Measurements from ENCODE around the gene LRRC40.
"Not testable (repeated sequence)": the region's sequence is repeated elsewhere in the genome, so short reads cannot be mapped to it uniquely, and the experiment has no call there.

LRRC40 gene

DNA sequence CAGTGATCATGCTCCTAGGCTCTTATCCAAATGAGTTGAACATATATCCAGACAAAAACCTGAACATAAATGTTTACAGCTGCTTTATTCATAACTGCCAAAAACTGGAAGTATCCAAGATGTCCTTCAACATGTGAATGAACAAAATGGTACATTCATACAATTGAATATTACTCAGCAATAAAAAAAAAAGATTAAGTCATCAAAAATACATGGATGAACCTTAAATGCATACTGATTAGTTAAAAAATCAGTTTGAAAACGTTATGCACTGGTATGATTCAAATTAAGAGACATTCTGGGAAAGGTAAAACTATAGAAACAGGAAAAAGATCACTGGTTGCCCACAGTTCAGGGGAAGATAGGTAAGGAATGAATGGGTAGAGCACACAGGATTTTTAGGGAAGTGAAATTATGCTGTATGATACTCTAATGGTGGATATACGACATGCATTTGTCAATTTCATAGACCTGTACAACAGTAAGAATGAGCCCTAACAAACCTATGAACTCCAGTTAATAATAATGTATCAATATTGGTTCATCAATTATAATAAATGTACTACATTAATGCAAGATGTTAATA is 3.1 kb downstream of the LRRC40 start:
- FAIRE-seq (no peak), DNase-seq (ENCODE audit: low spot score) (no peak)

DNA sequence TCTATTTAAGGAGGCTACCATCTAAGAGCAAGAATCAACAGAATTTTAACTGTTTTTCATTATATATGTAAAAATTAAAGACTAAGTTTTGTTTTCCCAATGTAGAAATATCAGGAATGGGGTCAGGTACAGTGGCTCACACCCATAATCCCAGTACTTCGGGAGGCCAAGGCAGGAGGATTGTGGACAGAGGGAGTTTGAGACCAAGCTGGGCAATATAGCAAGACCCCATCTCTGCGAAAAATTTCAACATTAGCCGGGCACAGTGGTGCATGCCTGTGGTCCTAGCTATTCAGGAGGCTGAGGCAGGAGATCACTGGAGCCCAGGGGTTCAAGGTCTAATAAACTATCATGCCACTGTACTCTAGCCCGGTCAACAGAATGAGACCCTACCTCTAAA is 5.3 kb downstream of the LRRC40 start:
- FAIRE-seq (no peak), DNase-seq (ENCODE audit: low spot score) (no peak)

DNA sequence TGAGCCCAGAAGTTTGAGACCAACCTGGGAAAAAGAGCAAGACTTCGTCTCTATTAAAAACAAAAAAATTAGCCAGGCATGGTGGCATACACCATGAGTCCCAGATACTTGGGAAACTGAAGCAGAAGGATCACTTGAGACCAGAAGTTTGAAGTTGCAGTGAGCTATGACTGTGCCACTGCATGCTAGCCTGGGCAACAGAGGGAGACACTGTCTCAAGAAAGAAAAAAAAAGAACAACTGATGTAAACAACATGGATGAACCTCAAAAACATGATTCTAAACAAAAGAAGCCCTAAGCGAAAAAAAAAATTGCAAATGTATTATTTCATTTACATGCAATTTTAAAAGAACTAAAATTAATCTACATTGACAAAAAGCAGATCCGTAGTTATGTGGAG is 9.0 kb downstream of the LRRC40 start:
- FAIRE-seq (no peak), DNase-seq (ENCODE audit: low spot score) (no peak)

DNA sequence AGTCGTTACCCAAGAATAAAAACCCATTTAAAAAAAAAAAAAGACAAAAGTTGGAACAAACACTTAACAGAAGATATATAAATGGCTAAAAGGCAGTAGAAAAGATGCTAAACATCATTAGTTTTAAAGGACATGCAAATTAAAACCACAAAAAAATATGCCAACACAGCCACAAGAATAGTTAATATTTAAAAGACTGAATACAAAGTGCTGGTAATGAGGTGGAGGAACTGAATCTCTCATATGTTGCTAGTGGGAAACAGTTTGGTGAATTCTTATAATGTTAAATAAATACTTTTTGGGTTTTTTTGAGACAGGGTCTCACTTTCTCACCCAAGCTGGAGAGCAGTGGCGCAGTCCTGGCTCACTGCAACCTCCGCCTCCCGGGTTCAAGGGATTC is 10.0 kb downstream of the LRRC40 start:
- DNase-seq (ENCODE audit: low spot score) (no peak), FAIRE-seq (peak; percentile 60)

DNA sequence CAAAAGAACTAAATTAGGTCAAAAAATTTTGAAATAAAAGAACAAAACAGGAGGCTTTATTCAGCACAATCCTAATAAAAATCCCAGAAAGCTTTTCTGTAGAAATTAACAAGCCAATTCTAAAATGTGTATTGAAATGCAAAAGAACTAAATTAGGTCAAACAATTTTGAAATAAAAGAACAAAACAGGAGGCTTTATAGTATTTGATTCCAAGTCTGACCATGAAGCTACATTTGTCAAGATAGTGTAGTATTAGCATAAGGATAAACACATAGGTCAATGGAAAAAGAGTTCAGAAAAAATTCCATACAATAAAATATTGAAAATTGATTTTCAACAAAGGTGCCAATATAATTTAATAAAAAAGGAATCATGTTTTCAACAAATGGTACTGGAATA is 10.8 kb downstream of the LRRC40 start:
- FAIRE-seq (peak; percentile 63), DNase-seq (ENCODE audit: low spot score) (no peak)

DNA sequence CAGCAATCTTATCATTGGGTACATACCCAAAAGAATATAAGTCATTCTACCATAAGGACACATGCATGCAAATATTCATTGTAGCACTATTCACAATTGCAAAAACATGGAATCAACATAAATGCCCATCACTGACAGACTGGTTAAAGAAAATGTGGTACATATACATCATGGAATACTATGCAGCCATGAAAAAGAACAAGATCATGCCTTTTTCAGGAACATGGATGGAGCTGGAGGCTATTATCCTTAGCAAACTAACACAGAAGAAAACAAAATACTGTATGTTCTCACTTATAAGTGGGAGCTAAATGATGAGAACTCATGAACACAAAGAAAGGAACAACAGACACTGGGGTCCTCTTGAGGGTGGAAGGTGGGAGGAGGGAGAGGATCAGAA is 12.9 kb downstream of the LRRC40 start:
- DNase-seq (ENCODE audit: low spot score); FAIRE-seq: not testable (repeated sequence)

DNA sequence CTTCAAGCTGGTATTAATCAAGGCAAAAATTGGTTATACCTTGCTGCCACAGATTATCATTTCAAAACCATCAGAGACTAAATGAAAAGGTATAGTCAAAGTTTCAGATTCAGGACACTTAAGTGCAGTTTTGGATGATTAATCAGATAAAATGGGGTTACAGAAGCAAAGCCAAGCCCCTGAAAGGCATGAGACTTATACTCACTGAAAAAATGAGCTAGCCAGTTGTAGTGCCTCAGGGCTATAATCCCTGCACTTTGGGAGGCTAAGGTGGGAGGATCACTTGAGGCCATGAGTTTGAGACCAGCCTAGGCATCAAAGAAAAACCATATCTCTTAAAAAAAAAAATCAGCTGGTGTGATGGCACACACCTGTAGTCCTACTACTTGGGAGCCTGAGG is 15.2 kb downstream of the LRRC40 start:
- no peak for FAIRE-seq

DNA sequence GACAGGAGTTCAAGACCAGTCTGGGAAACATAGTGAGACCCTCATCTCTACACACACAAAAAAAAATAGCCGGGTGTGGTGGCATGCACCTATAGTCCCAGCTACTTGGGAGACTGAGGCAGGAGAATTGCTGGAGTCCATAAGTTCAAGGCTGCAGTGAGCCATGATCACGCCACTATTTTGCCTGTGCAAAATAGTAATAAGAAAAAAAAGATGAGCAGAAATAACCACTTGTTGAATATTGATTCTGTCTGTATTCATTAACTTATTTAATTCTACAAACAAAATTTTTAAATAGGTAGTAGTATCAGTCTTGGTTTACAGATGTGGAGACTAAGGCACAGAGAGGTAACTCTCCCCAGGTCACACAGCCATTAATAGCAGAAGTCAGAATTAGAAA is 16.9 kb downstream of the LRRC40 start:
- DNase-seq (ENCODE audit: low spot score) (no peak), FAIRE-seq (no peak)

More for the DNA sequence above, 15.2 kb downstream of the LRRC40 start:
- DNase-seq (ENCODE audit: low spot score): no peak

DNA sequence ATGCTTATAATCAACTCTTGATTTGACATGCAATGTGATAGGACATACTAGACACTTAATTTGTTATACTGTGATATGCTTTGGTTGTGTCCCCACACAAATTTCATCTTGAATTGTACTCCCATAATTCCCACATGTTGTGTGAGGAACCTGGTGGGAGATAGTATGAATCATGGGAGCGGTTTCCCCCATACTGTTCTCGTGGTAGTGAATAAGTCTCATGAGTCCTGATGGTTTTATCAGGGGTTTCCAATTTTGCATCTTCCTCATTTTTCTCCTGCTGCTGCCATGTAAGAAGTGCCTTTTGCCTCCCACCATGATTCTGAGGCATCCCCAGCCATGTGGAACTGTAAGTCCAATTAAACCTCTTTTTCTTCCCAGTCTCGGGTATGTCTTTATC is 20.2 kb downstream of the LRRC40 start:
- DNase-seq (ENCODE audit: low spot score); FAIRE-seq: not testable (repeated sequence)

DNA sequence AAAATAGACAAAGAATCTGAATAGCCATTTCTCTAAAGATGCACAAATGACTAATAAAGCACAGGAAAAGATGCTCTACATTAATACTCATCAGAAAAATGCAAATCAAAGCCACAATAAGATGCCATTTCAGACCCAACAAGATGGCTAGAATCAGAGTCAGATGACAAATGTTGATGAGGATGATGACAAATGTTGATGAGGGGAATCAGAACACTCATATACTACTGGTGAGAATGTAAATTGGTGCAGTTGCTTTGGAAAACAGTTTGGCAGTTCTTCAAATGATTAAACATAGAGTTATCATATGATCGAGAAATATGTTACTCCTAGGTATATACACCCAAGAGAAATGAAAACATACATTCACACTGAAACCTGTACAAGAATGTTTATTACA is 33.9 kb downstream of the LRRC40 start:
- DNase-seq (ENCODE audit: low spot score) (no peak), FAIRE-seq (no peak)

DNA sequence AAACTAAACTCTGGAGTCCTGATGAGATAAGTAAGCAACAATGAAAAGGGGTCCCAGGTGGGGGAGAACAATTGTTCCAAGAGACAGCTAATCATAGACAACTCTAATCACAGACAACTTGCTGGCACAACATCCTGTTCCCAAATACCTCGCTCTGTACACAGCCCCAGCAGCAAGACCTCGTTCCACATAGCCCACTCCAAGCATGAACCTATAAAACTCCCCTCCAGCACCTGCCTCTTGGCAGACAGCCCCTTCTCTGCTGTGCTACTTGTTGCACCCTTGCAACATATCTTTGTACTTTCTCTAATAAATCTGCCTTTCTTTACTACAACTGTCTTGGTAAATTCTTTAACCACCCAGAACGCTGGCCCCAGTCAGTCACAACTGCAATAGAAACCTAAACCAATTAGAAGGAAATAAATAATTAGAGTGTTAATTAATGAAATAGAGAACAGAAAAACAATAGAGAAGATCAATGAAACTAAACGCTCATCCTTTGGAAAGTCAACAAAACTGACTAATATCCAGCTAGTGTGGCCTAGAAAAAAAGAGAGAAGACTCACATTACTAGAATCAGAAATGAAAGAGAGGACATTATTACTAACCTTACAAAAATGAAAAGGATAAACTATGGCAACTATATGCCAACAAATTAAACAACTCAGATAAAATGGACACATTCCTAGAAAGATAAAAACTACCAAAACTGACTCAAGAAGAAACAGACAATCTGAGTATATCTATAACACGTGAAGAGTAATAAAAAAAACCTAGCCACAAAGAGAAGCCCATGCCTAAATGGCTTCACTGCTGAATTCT is 36.1 kb downstream of the LRRC40 start:
- DNase-seq (ENCODE audit: low spot score): no peak
- no peak for FAIRE-seq

DNA sequence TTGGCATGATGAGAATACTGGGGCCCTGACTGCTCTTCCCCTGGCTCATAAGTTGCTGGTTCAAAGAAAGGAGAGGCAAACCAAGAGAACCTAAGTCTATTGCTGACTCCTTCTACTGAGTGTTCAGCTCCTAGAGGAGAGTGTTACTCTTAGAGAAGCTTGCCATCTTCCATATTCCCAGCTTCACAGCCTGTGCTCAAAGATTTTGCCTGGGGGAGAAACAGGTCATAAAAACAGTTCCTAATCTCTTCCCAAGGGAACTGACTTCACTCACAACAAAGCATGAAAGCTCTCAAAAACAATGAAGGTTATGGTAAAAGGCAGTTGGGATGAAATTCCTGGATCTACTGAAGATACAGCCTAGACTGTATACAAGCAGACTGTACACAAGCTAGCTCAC is 37.1 kb downstream of the LRRC40 start:
- FAIRE-seq: no peak
- DNase-seq (ENCODE audit: low spot score): no peak

DNA sequence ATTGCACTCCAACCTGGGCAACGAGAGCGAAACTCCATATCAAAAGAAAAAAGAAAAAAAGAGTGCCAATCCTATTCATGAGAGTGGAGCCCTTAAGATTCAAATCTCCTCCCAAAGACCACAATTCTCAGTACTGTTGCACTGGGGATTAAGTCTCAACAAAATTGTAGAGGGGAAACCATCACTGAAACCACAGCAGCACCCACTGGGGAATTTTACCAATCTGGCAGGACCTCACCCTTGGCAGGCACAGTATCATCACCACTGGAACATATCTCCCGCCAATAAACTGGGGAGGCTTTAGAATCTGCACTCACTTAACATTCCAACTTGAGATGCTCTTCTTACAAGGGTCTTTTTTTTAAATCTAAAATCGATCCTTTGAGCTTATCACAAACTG is 41.0 kb downstream of the LRRC40 start:
- FAIRE-seq: no peak

DNA sequence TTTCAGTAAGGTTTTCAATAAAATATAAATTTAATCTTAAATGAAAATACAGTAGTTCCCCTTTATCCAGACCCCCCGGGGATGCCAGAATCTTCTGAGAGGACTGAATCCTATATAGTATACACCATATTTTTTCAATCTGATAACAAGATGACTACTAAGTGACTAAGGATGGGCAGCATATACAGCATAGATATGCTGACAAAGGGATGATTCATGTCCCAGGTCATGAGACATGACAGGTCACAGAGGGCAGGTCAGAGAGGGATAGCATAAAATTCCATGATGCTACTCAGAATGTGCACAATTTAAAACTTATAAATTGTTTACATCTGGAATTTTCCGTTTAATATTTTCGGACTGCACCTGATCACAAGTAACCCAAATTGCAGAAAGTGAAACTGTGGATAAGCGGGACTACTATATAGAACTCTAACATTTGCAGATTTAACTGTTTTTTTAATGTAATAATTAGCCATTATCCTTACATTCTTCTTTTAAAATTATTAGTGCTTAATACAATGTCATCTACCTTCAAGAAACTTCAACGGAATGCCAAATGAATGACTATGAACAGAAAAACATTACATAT is 48.8 kb downstream of the LRRC40 start:
- FAIRE-seq (peak; percentile 81), DNase-seq (ENCODE audit: low spot score) (peak; percentile 74)

More for the DNA sequence above, 41.0 kb downstream of the LRRC40 start:
- DNase-seq (ENCODE audit: low spot score): no peak

DNA sequence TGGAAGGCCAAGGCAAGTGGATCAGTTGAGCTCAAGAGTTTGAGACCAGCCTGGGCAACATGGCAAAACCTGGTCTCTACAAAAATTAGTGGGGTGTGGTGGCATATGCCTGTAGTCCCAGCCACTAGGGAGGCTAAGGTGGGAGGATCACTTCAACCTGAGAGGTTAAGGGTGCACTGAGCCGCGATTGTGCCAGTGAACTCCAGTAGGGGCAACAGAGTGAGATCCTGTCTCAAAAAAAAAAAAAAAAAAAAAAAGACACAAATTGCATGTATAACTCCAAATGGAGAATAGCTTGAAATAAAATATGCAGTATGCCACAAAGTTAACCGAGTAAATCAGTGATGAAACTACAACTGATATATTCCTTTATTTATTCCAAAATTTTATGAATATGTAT is 51.6 kb downstream of the LRRC40 start:
- DNase-seq (ENCODE audit: low spot score) (no peak), FAIRE-seq (no peak)

DNA sequence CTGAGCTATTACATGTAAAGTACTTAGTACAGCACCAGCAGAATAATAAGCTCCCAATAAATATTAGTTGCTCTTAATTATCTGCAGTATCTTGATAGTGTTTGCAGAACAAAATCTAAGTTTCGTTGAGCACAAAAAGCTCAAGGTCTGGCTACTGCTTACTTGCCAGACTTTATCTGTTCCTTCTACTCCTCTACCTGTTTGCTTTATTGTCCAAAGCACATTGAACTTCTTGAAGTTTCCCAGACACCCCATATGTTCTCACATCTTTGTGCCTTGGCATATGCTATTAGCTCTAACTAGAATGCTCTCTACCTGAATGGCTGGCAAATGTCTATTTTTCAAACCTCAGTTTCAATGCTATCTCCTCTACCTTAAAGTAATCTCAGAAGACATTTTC is 54.9 kb downstream of the LRRC40 start:
- DNase-seq (ENCODE audit: low spot score): no peak
- no peak for FAIRE-seq

DNA sequence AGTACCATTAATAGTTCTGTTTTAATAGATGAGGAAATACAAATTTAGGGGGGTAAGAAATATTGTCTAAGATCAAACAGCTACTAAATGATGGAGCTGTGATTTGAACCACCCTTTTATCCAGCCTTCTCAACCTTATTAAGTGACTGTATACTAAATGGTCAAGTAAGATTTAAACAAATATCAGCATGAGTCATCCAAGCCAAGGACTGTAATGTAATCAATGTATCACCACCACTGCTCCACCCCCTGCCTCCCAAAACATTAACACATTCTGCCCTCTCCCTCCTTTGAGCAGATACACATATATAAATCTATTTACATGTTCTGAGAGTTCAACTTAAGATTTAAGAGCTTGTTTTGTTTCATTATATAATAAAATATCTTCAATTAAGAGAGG is 58.9 kb downstream of the LRRC40 start:
- no peak for DNase-seq (ENCODE audit: low spot score)
- no peak for FAIRE-seq

DNA sequence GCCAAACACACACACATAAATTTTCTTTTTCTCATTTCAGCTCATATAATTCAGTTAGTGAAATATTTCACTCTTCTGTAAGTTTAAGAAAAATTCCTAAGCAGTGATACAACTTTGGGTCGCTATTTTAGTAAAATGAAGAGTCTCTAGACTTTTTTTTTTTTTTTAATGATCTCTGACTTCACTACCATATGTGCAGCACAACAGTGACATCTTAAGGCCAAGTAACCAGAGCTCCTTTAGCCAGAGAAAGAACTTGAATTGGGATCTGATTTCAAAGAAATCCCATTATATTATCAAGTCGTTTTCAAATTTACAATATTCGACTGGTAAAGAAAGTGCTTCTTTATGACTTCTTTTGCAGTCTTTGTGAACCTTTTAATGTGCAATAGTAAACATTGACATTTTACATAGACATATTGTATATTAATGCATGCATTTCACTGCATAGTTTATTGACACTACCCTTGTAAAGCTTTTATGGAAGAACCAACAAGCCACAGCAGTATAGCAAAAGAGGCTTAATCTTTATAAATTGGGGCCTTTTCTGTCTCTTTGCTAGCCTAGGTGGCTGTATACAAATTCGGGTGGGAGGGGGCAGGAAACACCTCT is 62.2 kb downstream of the LRRC40 start:
- no peak for FAIRE-seq
- no peak for DNase-seq (ENCODE audit: low spot score)

DNA sequence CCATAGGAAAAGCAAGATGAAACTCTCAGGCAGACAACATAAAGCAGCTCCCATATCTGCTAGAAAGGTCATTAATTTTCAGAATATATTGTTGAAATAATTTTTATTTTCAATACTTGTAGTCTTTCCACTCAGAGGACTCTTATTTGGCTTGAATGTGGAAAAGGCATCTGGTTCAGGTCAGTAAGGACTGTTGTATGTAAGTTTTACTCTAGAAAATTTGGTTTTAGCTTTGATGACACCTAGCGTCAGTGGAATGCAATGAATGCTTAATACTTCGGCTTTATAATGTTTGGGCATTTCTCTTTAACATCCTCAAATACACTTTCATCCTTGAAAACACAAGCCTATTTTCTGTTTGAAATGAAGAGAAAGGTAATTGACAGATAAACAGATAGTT is 63.3 kb downstream of the LRRC40 start:
- DNase-seq (ENCODE audit: low spot score): no peak
- FAIRE-seq: no peak

DNA sequence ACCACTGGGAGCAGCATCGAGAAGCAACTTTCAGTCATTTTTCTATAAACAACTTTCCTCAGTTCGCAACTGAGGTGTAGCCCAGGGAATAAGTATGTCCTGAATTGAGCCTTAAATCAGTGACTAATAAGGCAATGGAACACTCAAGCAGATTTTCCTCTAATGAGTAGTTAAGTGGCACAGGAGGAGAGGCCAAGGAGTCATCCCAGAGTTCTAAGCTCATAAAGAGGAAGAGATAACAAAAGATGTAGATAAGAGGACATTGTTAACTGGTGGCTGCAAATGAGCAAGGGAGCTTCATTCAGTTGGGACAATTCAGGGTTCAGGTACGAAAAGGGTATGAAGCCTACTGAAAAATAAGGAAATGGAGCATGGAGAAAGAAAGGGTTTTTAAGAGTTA is 64.5 kb downstream of the LRRC40 start:
- no peak for FAIRE-seq
- DNase-seq (ENCODE audit: low spot score): no peak

DNA sequence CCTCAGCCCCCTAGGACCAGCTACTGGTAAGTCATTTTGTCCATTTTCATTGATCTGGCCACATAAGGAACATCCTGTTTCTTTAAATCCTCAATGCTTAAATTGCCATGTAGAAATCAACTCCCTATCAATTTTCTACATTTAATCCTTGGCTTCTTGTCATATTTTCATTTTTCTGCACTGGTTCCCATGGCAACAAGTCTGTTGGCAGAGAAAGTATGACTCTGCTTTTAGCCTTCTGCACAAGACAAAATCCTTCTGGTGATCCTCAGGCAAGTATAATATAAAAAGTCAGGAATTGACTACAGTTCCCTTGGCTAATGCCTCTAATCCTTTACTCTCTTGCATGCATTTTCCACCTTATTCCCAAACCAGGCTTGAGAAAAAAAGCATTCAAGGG is 65.0 kb downstream of the LRRC40 start:
- FAIRE-seq (no peak), DNase-seq (ENCODE audit: low spot score) (no peak)

DNA sequence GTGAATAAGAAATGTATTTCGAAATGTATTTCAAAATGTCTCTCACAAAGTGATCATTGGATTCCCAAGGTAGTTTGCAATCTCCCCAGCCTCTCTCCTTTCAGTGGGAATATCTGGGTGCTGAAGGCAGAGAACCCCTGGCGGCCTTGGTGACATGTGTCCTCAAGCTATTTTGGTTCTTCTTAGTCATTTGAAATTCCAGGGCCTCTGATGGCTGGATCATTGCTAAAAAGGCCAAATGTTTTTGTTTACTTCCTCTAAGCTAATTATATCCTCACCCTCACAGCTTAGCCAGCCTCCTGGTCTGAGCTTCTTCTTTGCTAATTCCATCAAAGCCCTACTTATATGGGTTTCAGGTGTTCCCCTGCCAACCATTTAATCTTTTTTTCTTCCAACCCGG is 71.2 kb downstream of the LRRC40 start:
- no peak for DNase-seq (ENCODE audit: low spot score)
- no peak for FAIRE-seq

All from RCC 7860 (cell line).